ENCODE measurements around the gene GALNT15.

Gene GALNT15

GRCh38 chr3:16234281-16234680 lies 59.8 kb downstream of the GALNT15 start:
- no peak for DNase-seq

GRCh38 chr3:16236030-16236639 lies 61.7 kb downstream of the GALNT15 start:
- no peak for DNase-seq

- DNase-seq = no peak
Measured at GRCh38 chr3:16236856-16237393, 62.4 kb downstream of the GALNT15 start.

GRCh38 chr3:16239086-16239770 lies 64.7 kb downstream of the GALNT15 start:
- no peak for DNase-seq

GRCh38 chr3:16239780-16240179 lies 65.3 kb downstream of the GALNT15 start:
- no peak for DNase-seq

- no peak for DNase-seq
Measured at GRCh38 chr3:16240229-16241023, 65.9 kb downstream of the GALNT15 start.

GRCh38 chr3:16241225-16241624 lies 66.7 kb downstream of the GALNT15 start:
- DNase-seq = no peak

GRCh38 chr3:16242177-16242576 lies 67.7 kb downstream of the GALNT15 start:
- no peak for DNase-seq

- DNase-seq = no peak
Measured at GRCh38 chr3:16243706-16244490, 69.4 kb downstream of the GALNT15 start.

GRCh38 chr3:16245609-16246008 lies 71.1 kb downstream of the GALNT15 start:
- DNase-seq = no peak

- DNase-seq = peak; percentile 65
Measured at GRCh38 chr3:16247282-16248061, 73.0 kb downstream of the GALNT15 start.

- no peak for DNase-seq
Measured at GRCh38 chr3:16248556-16248955, 74.1 kb downstream of the GALNT15 start.

GRCh38 chr3:16249336-16249735 lies 74.9 kb downstream of the GALNT15 start:
- peak; percentile 40 for DNase-seq

GRCh38 chr3:16249886-16250285 lies 75.4 kb downstream of the GALNT15 start:
- DNase-seq = no peak

GRCh38 chr3:16251316-16252085 lies 77.0 kb downstream of the GALNT15 start:
- no peak for DNase-seq

GRCh38 chr3:16252243-16252978 lies 77.9 kb downstream of the GALNT15 start:
- no peak for DNase-seq

GRCh38 chr3:16252988-16253387 lies 78.5 kb downstream of the GALNT15 start:
- DNase-seq = no peak

GRCh38 chr3:16253601-16254000 lies 79.1 kb downstream of the GALNT15 start:
- no peak for DNase-seq

GRCh38 chr3:16254916-16255315 lies 80.4 kb downstream of the GALNT15 start:
- DNase-seq = no peak

- no peak for DNase-seq
Measured at GRCh38 chr3:16255326-16255725, 80.8 kb downstream of the GALNT15 start.

- DNase-seq = no peak
Measured at GRCh38 chr3:16255726-16256125, 81.2 kb downstream of the GALNT15 start.
